K562 (cell line): Measurements from ENCODE around the gene NOP16. TPM values are rescaled to one million over a fixed set of nuclear protein-coding genes. Genes with fewer than 3 reads are reported as not detected.

ENCODE experiments used
- ATAC-seq: fragments of 200-7000 bp; cut with Tn5 transposase; 3 replicates; pipeline ENCODE4 v1.9.1; 2020; ENCODE audit warnings: moderate library complexity
- BruUV-seq: library from RNA; stranded (reverse); fragments of 400-500 nt; replicated peaks from 2 replicates; lab custom pipeline; 2021; lab: Mats Ljungman, UMichigan
- CTCF ChIA-PET: fragments of 300-600 bp; formaldehyde crosslinking; extraction: SDS; loops from one replicate; lab custom pipeline; 2021; ENCODE audit warnings: low intra/inter-chr PET ratio; lab: Yijun Ruan, JAX
- POLR2A ChIA-PET: fragments of 300-600, 350-650 bp; sonication (Branson Sonifier 250); formaldehyde crosslinking; extraction: SDS; loops from one replicate; lab custom pipeline; 2021; ENCODE audit warnings: antibody characterized with exemption, inconsistent platforms; lab: Yijun Ruan, JAX
- DNase-seq, 4 experiments: peaks; one replicate each; pipeline versions ENCODE4 v3.0.0 to v3.0.0-alpha.2; 2011 to 2018; ENCODE audit warnings: low spot score in 3 of 4, mixed read lengths in 3 of 4; ENCODE audit errors: extremely low read depth in 1 of 4
- FAIRE-seq: peaks from 2 replicates; lab custom pipeline; 2011; peaks lifted over from hg19 to GRCh38; lab: Jason Lieb, UNC
- H2AFZ ChIP-seq: 2 replicates; pipeline ENCODE4 v1.6.0; 2011; ENCODE audit warnings: low read depth, low read length, control low read depth, inconsistent platforms
- H3K27ac ChIP-seq: fragments of 200-600 bp; 3 replicates; pipeline ENCODE4 v1.8.0; 2011; ENCODE audit warnings: low read depth, mild to moderate bottlenecking, control low read depth, inconsistent platforms, low read length, moderate library complexity, mixed read lengths; ENCODE audit errors: extremely low read depth
- H3K27me3 ChIP-seq, 2 experiments: fragments of 300-600 bp in 1 of 2; 2 replicates in 1 of 2; 3 replicates in 1 of 2; pipeline versions ENCODE4 v1.6.0 to v1.8.0; 2011; ENCODE audit warnings: inconsistent platforms in 2 of 2, low read length in 2 of 2, mild to moderate bottlenecking in 1 of 2, mixed read lengths in 1 of 2, moderate library complexity in 1 of 2; ENCODE audit not compliant: control insufficient read depth in 2 of 2, insufficient read depth in 2 of 2
- H3K36me3 ChIP-seq: fragments of 300-600 bp; 3 replicates; pipeline ENCODE4 v1.8.0; 2011; ENCODE audit warnings: mild to moderate bottlenecking, low read length, inconsistent platforms; ENCODE audit not compliant: control insufficient read depth, insufficient read depth
- H3K4me1 ChIP-seq, 2 experiments: fragments of 200-600 bp in 1 of 2; replicated peaks in 1 of 2; 2 replicates in 1 of 2; 3 replicates in 1 of 2; pipeline versions ENCODE4 v1.5.1 to v1.8.0; 2011; ENCODE audit warnings: inconsistent platforms in 2 of 2, low read length in 2 of 2, mild to moderate bottlenecking in 1 of 2, mixed read lengths in 1 of 2, moderate library complexity in 1 of 2; ENCODE audit not compliant: control insufficient read depth in 2 of 2, insufficient read depth in 2 of 2
- H3K4me2 ChIP-seq: 2 replicates; pipeline ENCODE4 v1.6.1; 2011; ENCODE audit warnings: low read length, control low read depth, inconsistent platforms, mixed read lengths; ENCODE audit not compliant: insufficient read depth
- H3K4me3 ChIP-seq: fragments of 200-600 bp; sonication (generic), shearing (Covaris generic); 2 replicates; pipeline ENCODE4 v1.5.1; 2016; ENCODE audit warnings: control low read depth, inconsistent platforms
- H3K79me2 ChIP-seq: fragments of 200-600 bp; 3 replicates; pipeline ENCODE4 v1.8.0; 2011; ENCODE audit warnings: low read length, inconsistent platforms; ENCODE audit not compliant: control insufficient read depth, insufficient read depth
- H3K9ac ChIP-seq, 2 experiments: 2 replicates each; pipeline versions ENCODE4 v1.6.0 to v1.6.1; 2011; ENCODE audit warnings: low read depth in 2 of 2, low read length in 2 of 2, control low read depth in 1 of 2, inconsistent platforms in 1 of 2, mild to moderate bottlenecking in 1 of 2, mixed read lengths in 1 of 2; ENCODE audit not compliant: insufficient read depth in 1 of 2
- H3K9me1 ChIP-seq: one replicate; pipeline ENCODE4 v1.6.0; 2011; ENCODE audit warnings: inconsistent platforms, mild to moderate bottlenecking, low read length, moderate library complexity; ENCODE audit not compliant: control insufficient read depth, insufficient read depth
- H3K9me3 ChIP-seq: replicated peaks from 2 replicates; pipeline ENCODE4 v1.5.1; 2011; ENCODE audit warnings: low read depth, low read length, inconsistent platforms; ENCODE audit not compliant: control insufficient read depth, insufficient read depth
- H4K20me1 ChIP-seq: replicated peaks from 2 replicates; pipeline ENCODE4 v1.6.1; 2011; ENCODE audit warnings: low read length, inconsistent platforms, mixed read lengths; ENCODE audit not compliant: control insufficient read depth, insufficient read depth
- GTF2E2 ChIP-seq: fragments of 200-800 bp; sonication (Bioruptor generic); IDR thresholded peaks from 2 replicates; pipeline ENCODE4 v1.6.1; 2016; ENCODE audit warnings: missing genetic modification characterization, missing compliant biosample characterization
- HEY1 ChIP-seq: fragments of 250-450 bp; sonication (Bioruptor Pico); IDR thresholded peaks from 2 replicates; pipeline ENCODE4 v1.5.0; 2020; ENCODE audit warnings: mild to moderate bottlenecking, moderate library complexity, borderline replicate concordance
- JUNB ChIP-seq: fragments of 450-650 bp; formaldehyde crosslinking; conservative IDR thresholded peaks from 2 replicates; pipeline ENCODE4 v1.4.0; 2020; ENCODE audit warnings: mild to moderate bottlenecking
- PHB2 ChIP-seq: fragments of 450-650 bp; IDR thresholded peaks from 2 replicates; pipeline ENCODE4 v1.6.1; 2017; ENCODE audit warnings: low read depth
- WGBS: fragments of 100-300 bp; shearing (Covaris generic); methylation state at CpG from one replicate; pipeline ENCODE4 v1.1.6; 2016; ENCODE audit warnings: low coverage, mixed read lengths; ENCODE audit not compliant: insufficient coverage; ENCODE audit errors: missing lambda C conversion rate; 5-methylcytosine and 5-hydroxymethylcytosine counted together
- in situ Hi-C: fragments of 300-500 bp; cut with MboI; formaldehyde crosslinking; loops from 4 replicates; pipeline ENCODE4 v1.15.0; 2018; ENCODE audit warnings: inconsistent platforms, mixed read lengths
- intact Hi-C: fragments of 100-400 bp; cut with micrococcal nuclease; formaldehyde crosslinking; loops from 2 replicates; pipeline ENCODE4 v1.14.2; 2022
- polyA plus RNA-seq, 8 experiments: library from polyadenylated mRNA; depleted of rRNA in 4 of 8; stranded (reverse) in 5 of 8; unstranded in 3 of 8; fragments of >200 nt; fragmentation: Nextera tagmentation in 2 of 8; fragmentation: Illumina TruSeq in 1 of 8; extraction: Ambion mirVana in 2 of 8; extraction: Trizol in 1 of 8; gene quantifications; 2 replicates each; pipeline versions ENCODE4 v1.2.1 to v1.2.3, GENCODE V29; 2011 to 2014; ENCODE audit warnings: inconsistent platforms in 1 of 8, missing spikeins in 1 of 8
- total RNA-seq, 7 experiments: library from RNA; depleted of rRNA in 6 of 7; stranded (reverse); fragments of >200 nt in 6 of 7; fragmentation: Illumina TruSeq in 2 of 7; extraction: Trizol in 2 of 7; gene quantifications; 2 replicates each; pipeline versions ENCODE4 v1.2.1 to v1.2.3, GENCODE V29; 2011 to 2021; ENCODE audit warnings: low replicate concordance in 1 of 7
- TF ChIP-seq, protein P1 (sequence below): fragments of 250-450 bp; sonication (Bioruptor Pico); IDR thresholded peaks from 2 replicates; pipeline ENCODE4 v1.8.0; 2022; ENCODE audit warnings: moderate library complexity, mild to moderate bottlenecking, inconsistent platforms
- TF ChIP-seq, protein P2 (sequence below), 2 experiments: IDR thresholded peaks; 2 replicates each; pipeline ENCODE4 v1.6.1; 2012; ENCODE audit warnings: improper control_type of control experiment in 2 of 2, low read depth in 2 of 2, low read length in 2 of 2, borderline replicate concordance in 1 of 2
- TF ChIP-seq, protein P3 (sequence below), 3 experiments: fragments of 200-800 bp in 1 of 3; fragments of 250-450 bp in 1 of 3; fragments of 450-650 bp in 1 of 3; sonication (Bioruptor Pico) in 1 of 3; sonication (Bioruptor generic) in 1 of 3; formaldehyde crosslinking in 1 of 3; IDR thresholded peaks; 2 replicates each; pipeline versions ENCODE4 v1.6.1 to v1.8.0; 2016 to 2022; ENCODE audit warnings: mild to moderate bottlenecking in 2 of 3, missing genetic modification characterization in 2 of 3, missing compliant biosample characterization in 1 of 3, moderate library complexity in 1 of 3
- TF ChIP-seq, protein P4 (sequence below): sonication (generic); formaldehyde crosslinking; IDR thresholded peaks from 2 replicates; pipeline ENCODE4 v1.8.1; 2023; ENCODE audit warnings: mild to moderate bottlenecking, missing genetic modification reagents
- TF ChIP-seq, protein P5 (sequence below): sonication (generic); formaldehyde crosslinking; IDR thresholded peaks from 2 replicates; pipeline ENCODE4 v1.8.0; 2022; ENCODE audit warnings: mild to moderate bottlenecking, missing genetic modification reagents

Gene NOP16
- total and polyA plus RNA-seq, 9 of the 15 experiments (the other 6 are each of a cell fraction or from before 2014, with no cell fraction given), result 92.5 to 342 (median 148) TPM

DNA sequence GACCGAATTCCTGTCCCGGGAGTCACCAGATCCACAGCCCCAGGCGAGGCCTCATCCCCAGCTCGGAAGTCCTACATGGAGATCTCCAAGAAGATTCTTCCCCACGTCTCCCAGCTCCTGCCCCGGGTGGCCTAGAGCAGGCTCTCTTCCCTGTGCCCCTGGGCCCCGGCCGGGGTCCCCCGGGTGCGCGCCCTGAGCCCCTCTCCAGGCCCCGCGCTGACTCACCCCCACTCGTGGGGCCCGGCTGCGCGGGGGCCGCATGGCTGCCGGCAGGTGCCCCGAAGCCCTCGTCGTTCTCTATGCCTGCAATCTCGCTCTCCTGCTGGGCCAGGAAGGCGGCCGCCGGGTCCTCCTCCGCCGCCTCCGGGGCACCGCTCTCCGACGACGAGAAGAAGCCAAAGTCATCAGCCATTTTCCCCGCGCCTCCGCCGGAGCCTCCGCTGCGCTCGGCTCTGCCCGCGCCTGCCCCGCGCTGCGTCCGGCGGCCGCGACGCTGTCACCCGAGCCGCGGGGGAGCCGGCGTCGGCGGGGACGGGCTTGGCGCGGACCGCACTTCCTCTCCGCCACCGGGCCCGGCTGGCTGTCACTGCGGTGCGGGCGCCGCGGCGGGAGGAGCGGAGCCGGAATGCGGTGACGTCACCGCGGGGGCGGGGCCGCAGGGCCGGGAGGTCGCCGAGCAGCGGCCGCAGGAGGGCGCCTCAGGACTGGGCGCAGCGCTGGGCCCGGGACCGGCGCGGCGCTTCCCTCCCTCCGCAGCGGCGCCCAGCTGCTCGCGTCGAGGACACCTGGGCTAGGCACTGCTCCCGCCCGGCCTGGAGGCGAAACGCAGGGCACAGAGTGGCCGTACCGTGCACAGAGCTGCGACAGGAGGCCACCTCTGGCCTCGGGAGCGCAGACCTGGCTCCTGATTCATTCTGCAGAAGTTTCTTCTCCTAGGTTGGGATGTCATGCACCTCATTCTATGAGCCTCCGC lies 27.8 kb upstream of the NOP16 start, which contains the start of gene CLTB:
TSS of gene CLTB (minus strand) at position 588 of the 973 bp plus-strand sequence. CDS start at position 412, 176 bp downstream.
- in situ Hi-C loops (no loop called here), intact Hi-C loops (loop anchor here (1.0 to 10.0 kb wide), 5 partner anchors 32 to 201 kb away; partner anchors contain the start of gene FAF2)
- Histone ChIP-seq H3K9ac (peak within 1 kb of the TSS; percentile 71 to 91), H3K9me3 (peaks cover 4% of the 10 kb centered on the region), H3K79me2 (peaks cover 21% of the 10 kb centered on the region), H4K20me1 (peaks cover 3% of the 10 kb centered on the region; the same call in 1 of the 2 replicates), H3K9me1 (peaks cover 4% of the 10 kb centered on the region), H2AFZ (peak within 1 kb of the TSS; percentile 93), H3K4me1 (peaks cover 12 to 17% of the 10 kb centered on the region in 2 experiments; a peak in 4 of 5 replicates), H3K4me2 (peak within 1 kb of the TSS; percentile 79), H3K27ac (peak within 1 kb of the TSS; percentile 83), H3K36me3 (peaks cover 7% of the 10 kb centered on the region; the same call in 1 of the 3 replicates), H3K27me3 (no peaks in the 10 kb centered on the region), H3K4me3 (peak within 1 kb of the TSS; percentile 89)
- ChIA-PET CTCF (interaction anchor here (0.6 to 1.7 kb wide), 8 partner anchors 9 to 195 kb away, joined by 3 to 11 read pairs (median 5); partner anchors contain the start of gene GPRIN1), POLR2A (interaction anchor here (0.6 to 1.7 kb wide), 6 partner anchors 9 to 365 kb away, joined by 3 to 7 read pairs (median 4); partner anchors contain the start of gene KIAA1191)
- peak; percentile 92 to 95 (median 92) for DNase-seq
- peak; percentile 48 for FAIRE-seq
- WGBS, result 3% methylated on average over 46 of the region's 107 CpGs
- ATAC-seq, result peak; percentile 98
- BruUV-seq, result no TSS peak
- TF ChIP-seq, protein P1, sequence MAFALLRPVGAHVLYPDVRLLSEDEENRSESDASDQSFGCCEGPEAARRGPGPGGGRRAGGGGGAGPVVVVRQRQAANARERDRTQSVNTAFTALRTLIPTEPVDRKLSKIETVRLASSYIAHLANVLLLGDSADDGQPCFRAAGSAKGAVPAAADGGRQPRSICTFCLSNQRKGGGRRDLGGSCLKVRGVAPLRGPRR (CRISPR knock-in tag), result no peak
- TF ChIP-seq JUNB (CRISPR knock-in tag) (peak; percentile 75), PHB2 (no peak), GTF2E2 (tag) (no peak), HEY1 (CRISPR knock-in tag) (no peak)
- TF ChIP-seq, protein P2, sequence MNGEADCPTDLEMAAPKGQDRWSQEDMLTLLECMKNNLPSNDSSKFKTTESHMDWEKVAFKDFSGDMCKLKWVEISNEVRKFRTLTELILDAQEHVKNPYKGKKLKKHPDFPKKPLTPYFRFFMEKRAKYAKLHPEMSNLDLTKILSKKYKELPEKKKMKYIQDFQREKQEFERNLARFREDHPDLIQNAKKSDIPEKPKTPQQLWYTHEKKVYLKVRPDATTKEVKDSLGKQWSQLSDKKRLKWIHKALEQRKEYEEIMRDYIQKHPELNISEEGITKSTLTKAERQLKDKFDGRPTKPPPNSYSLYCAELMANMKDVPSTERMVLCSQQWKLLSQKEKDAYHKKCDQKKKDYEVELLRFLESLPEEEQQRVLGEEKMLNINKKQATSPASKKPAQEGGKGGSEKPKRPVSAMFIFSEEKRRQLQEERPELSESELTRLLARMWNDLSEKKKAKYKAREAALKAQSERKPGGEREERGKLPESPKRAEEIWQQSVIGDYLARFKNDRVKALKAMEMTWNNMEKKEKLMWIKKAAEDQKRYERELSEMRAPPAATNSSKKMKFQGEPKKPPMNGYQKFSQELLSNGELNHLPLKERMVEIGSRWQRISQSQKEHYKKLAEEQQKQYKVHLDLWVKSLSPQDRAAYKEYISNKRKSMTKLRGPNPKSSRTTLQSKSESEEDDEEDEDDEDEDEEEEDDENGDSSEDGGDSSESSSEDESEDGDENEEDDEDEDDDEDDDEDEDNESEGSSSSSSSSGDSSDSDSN (IDR thresholded peaks at IDR 0.05; ENCODE audit: borderline replicate concordance in 1 of 2, low read depth in 2 of 2, low read length in 2 of 2), result peak in 1 of 2 experiments; percentile 82; a peak in 2 of 4 replicates
- TF ChIP-seq, protein P3, sequence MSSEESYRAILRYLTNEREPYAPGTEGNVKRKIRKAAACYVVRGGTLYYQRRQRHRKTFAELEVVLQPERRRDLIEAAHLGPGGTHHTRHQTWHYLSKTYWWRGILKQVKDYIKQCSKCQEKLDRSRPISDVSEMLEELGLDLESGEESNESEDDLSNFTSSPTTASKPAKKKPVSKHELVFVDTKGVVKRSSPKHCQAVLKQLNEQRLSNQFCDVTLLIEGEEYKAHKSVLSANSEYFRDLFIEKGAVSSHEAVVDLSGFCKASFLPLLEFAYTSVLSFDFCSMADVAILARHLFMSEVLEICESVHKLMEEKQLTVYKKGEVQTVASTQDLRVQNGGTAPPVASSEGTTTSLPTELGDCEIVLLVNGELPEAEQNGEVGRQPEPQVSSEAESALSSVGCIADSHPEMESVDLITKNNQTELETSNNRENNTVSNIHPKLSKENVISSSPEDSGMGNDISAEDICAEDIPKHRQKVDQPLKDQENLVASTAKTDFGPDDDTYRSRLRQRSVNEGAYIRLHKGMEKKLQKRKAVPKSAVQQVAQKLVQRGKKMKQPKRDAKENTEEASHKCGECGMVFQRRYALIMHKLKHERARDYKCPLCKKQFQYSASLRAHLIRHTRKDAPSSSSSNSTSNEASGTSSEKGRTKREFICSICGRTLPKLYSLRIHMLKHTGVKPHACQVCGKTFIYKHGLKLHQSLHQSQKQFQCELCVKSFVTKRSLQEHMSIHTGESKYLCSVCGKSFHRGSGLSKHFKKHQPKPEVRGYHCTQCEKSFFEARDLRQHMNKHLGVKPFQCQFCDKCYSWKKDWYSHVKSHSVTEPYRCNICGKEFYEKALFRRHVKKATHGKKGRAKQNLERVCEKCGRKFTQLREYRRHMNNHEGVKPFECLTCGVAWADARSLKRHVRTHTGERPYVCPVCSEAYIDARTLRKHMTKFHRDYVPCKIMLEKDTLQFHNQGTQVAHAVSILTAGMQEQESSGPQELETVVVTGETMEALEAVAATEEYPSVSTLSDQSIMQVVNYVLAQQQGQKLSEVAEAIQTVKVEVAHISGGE (CRISPR knock-in tag; IDR thresholded peaks at IDR 0.05), result peak in 2 of 3 experiments; percentile 62 to 82; a peak in 4 of 6 replicates
- TF ChIP-seq, protein P4, sequence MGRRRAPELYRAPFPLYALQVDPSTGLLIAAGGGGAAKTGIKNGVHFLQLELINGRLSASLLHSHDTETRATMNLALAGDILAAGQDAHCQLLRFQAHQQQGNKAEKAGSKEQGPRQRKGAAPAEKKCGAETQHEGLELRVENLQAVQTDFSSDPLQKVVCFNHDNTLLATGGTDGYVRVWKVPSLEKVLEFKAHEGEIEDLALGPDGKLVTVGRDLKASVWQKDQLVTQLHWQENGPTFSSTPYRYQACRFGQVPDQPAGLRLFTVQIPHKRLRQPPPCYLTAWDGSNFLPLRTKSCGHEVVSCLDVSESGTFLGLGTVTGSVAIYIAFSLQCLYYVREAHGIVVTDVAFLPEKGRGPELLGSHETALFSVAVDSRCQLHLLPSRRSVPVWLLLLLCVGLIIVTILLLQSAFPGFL (CRISPR knock-in tag), result no peak
- TF ChIP-seq, protein P5, sequence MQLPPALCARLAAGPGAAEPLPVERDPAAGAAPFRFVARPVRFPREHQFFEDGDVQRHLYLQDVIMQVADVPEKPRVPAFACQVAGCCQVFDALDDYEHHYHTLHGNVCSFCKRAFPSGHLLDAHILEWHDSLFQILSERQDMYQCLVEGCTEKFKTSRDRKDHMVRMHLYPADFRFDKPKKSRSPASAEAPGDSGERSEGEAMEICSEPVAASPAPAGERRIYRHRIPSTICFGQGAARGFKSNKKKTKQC (CRISPR knock-in tag), result peak; percentile 18; the same call in 1 of the 2 replicates
